GM12878 (cell line): Measurements from ENCODE around the gene SASH3. TPM values are rescaled to one million over a fixed set of nuclear protein-coding genes. Genes with fewer than 3 reads are reported as not detected.

Experiments
- ATF7 ChIP-seq: fragments of 450-650 bp; IDR thresholded peaks from 2 replicates; pipeline ENCODE4 v1.6.1; 2016; ENCODE audit warnings: low read depth, mild to moderate bottlenecking
- BCLAF1 ChIP-seq: fragments of 450-650 bp; IDR thresholded peaks from 2 replicates; pipeline ENCODE4 v1.6.1; 2017; ENCODE audit warnings: antibody characterized with exemption, mild to moderate bottlenecking, moderate library complexity
- BMI1 ChIP-seq: fragments of 450-650 bp; IDR thresholded peaks from 2 replicates; pipeline ENCODE4 v1.6.1; 2016; ENCODE audit warnings: mild to moderate bottlenecking, moderate library complexity, borderline replicate concordance
- CREM ChIP-seq: IDR thresholded peaks from 2 replicates; pipeline ENCODE4 v1.6.1; 2014; ENCODE audit warnings: antibody characterized with exemption, low read depth
- E2F4 ChIP-seq: IDR thresholded peaks from 2 replicates; pipeline ENCODE4 v1.6.1; 2012; ENCODE audit warnings: low read depth, low read length, improper control_type of control experiment
- EED ChIP-seq: sonication (generic); IDR thresholded peaks from 2 replicates; pipeline ENCODE4 v1.6.1; 2016; ENCODE audit warnings: antibody characterized with exemption, low read depth
- ESRRA ChIP-seq: IDR thresholded peaks from 2 replicates; pipeline ENCODE4 v1.6.1; 2012; ENCODE audit warnings: mild to moderate bottlenecking, low read length, improper control_type of control experiment
- FOXK2 ChIP-seq: fragments of 450-650 bp; IDR thresholded peaks from 2 replicates; pipeline ENCODE4 v1.6.1; 2017; ENCODE audit warnings: mild to moderate bottlenecking, moderate library complexity
- IKZF1 ChIP-seq: fragments of 450-650 bp; conservative IDR thresholded peaks from 2 replicates; pipeline ENCODE4 v1.6.1; 2017; ENCODE audit warnings: antibody characterized with exemption, mild to moderate bottlenecking
- IKZF2 ChIP-seq, 2 experiments: fragments of 450-650 bp; IDR thresholded peaks; 2 replicates each; pipeline ENCODE4 v1.6.1; 2017; ENCODE audit warnings: mild to moderate bottlenecking in 2 of 2, moderate library complexity in 2 of 2
- KDM1A ChIP-seq: fragments of 200-600 bp; sonication (generic); IDR thresholded peaks from 2 replicates; pipeline ENCODE4 v1.6.1; 2016; ENCODE audit warnings: borderline replicate concordance
- LARP7 ChIP-seq: fragments of 450-650 bp; IDR thresholded peaks from 2 replicates; pipeline ENCODE4 v1.6.1; 2017; ENCODE audit warnings: mild to moderate bottlenecking
- MYB ChIP-seq: fragments of 150-350 bp; IDR thresholded peaks from 2 replicates; pipeline ENCODE4 v1.6.1; 2014; ENCODE audit warnings: mild to moderate bottlenecking, low read depth, low read length, borderline replicate concordance
- NR2F1 ChIP-seq: fragments of 450-650 bp; conservative IDR thresholded peaks from 2 replicates; pipeline ENCODE4 v1.6.1; 2017; ENCODE audit warnings: mild to moderate bottlenecking
- POU2F2 ChIP-seq: IDR thresholded peaks from 3 replicates; pipeline ENCODE4 v1.6.1; 2011; ENCODE audit warnings: low read depth, mild to moderate bottlenecking, low read length, borderline replicate concordance
- RB1 ChIP-seq: fragments of 450-650 bp; formaldehyde crosslinking; IDR thresholded peaks from 2 replicates; pipeline ENCODE4 v1.6.1; 2017; ENCODE audit warnings: mild to moderate bottlenecking, borderline replicate concordance
- SKIL ChIP-seq: fragments of 450-650 bp; IDR thresholded peaks from 2 replicates; pipeline ENCODE4 v1.6.1; 2017; ENCODE audit warnings: mild to moderate bottlenecking, low read depth, inconsistent platforms; ENCODE audit not compliant: poor library complexity, severe bottlenecking
- SMAD1 ChIP-seq: fragments of 450-650 bp; IDR thresholded peaks from 2 replicates; pipeline ENCODE4 v1.6.1; 2018; ENCODE audit warnings: mild to moderate bottlenecking, low read depth; ENCODE audit not compliant: partially characterized antibody
- TARDBP ChIP-seq: IDR thresholded peaks from 2 replicates; pipeline ENCODE4 v1.6.1; 2016; ENCODE audit warnings: borderline replicate concordance
- ZBTB33 ChIP-seq: fragments of 450-650 bp; IDR thresholded peaks from 2 replicates; pipeline ENCODE4 v1.6.1; 2017; ENCODE audit warnings: mild to moderate bottlenecking
- ZSCAN29 ChIP-seq: fragments of 450-650 bp; IDR thresholded peaks from 2 replicates; pipeline ENCODE4 v1.6.1; 2017; ENCODE audit warnings: mild to moderate bottlenecking, moderate library complexity
- ZZZ3 ChIP-seq: IDR thresholded peaks from 2 replicates; pipeline ENCODE4 v1.6.1; 2011; ENCODE audit warnings: low read depth; ENCODE audit not compliant: control insufficient read depth, insufficient read length
- polyA plus RNA-seq, 11 experiments: library from polyadenylated mRNA; depleted of rRNA in 4 of 11; unstranded in 6 of 11; stranded (reverse) in 5 of 11; fragments of >200 nt; fragmentation: Nextera tagmentation in 4 of 11; fragmentation: Illumina TruSeq in 1 of 11; extraction: Ambion mirVana in 4 of 11; extraction: Trizol in 1 of 11; gene quantifications; 1 replicate in 1 of 11; 2 replicates in 10 of 11; pipeline versions ENCODE4 v1.2.1 to v1.2.3, GENCODE V29; 2011 to 2016; ENCODE audit warnings: inconsistent platforms in 2 of 11, missing spikeins in 2 of 11, low read depth in 1 of 11
- total RNA-seq, 4 experiments: library from RNA; depleted of rRNA in 3 of 4; stranded (reverse); fragments of >200 nt in 3 of 4; fragmentation: Illumina TruSeq in 1 of 4; extraction: Trizol in 1 of 4; gene quantifications; 2 replicates each; pipeline versions ENCODE4 v1.2.1 to v1.2.3, GENCODE V29; 2013 to 2021
- TF ChIP-seq, protein P1 (sequence below): IDR thresholded peaks from 2 replicates; pipeline ENCODE4 v1.6.1; 2012; ENCODE audit warnings: low read depth, low read length, improper control_type of control experiment

Gene SASH3
- total and polyA plus RNA-seq, 10 of the 15 experiments (the other 5 are each of a cell fraction or from before 2014, with no cell fraction given), result 23.1 to 233 (median 160) TPM

- peak; percentile 90 for TF ChIP-seq SKIL
- no peak for TF ChIP-seq ESRRA
- peak; percentile 62; the same call in 1 of the 2 replicates for TF ChIP-seq ATF7
- no peak for TF ChIP-seq LARP7
- no peak for TF ChIP-seq ZBTB33
- no peak for TF ChIP-seq POU2F2
- no peak for TF ChIP-seq TARDBP
- TF ChIP-seq MYB, result no peak
- no peak for TF ChIP-seq E2F4
- TF ChIP-seq CREM, result peak; percentile 77
- peak; percentile 94 for TF ChIP-seq NR2F1
- TF ChIP-seq ZZZ3, result no peak
- TF ChIP-seq ZSCAN29, result no peak
- TF ChIP-seq IKZF1, result peak; percentile 75
- no peak for TF ChIP-seq SMAD1
- peak; percentile 31; the same call in 1 of the 2 replicates for TF ChIP-seq RB1
- TF ChIP-seq, protein P1, sequence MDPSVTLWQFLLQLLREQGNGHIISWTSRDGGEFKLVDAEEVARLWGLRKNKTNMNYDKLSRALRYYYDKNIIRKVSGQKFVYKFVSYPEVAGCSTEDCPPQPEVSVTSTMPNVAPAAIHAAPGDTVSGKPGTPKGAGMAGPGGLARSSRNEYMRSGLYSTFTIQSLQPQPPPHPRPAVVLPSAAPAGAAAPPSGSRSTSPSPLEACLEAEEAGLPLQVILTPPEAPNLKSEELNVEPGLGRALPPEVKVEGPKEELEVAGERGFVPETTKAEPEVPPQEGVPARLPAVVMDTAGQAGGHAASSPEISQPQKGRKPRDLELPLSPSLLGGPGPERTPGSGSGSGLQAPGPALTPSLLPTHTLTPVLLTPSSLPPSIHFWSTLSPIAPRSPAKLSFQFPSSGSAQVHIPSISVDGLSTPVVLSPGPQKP, result no peak
- peak; percentile 73; the same call in 1 of the 2 replicates for TF ChIP-seq EED
- TF ChIP-seq FOXK2, result no peak
- TF ChIP-seq BCLAF1, result no peak
- no peak for TF ChIP-seq KDM1A
- TF ChIP-seq BMI1, result peak; percentile 59; the same call in 1 of the 2 replicates
- TF ChIP-seq IKZF2 (IDR thresholded peaks at IDR 0.05), result peak; percentile 66 to 73; a peak in 2 of 4 replicates
These were observed 6.5 kb downstream of the SASH3 start (continued) for GRCh38 chrX:129786210-129786651.
